Nephron (organoid): Measurements from ENCODE around the gene AGTRAP.
A peak's percentile ranks its signal among the peaks of the same experiment; 100 is the strongest.

Source experiments
- H3K27ac Mint-ChIP-seq, 3 experiments: 2 replicates each; pipeline ENCODE4 v1.8.0; 2020; ENCODE audit warnings: mixed read lengths in 3 of 3, mild to moderate bottlenecking in 2 of 3, moderate library complexity in 1 of 3
- H3K27me3 Mint-ChIP-seq: 2 replicates; pipeline ENCODE4 v1.8.0; 2021; ENCODE audit warnings: low read depth, mild to moderate bottlenecking, moderate library complexity, mixed read lengths
- H3K36me3 Mint-ChIP-seq: 2 replicates; pipeline ENCODE4 v1.8.0; 2020; ENCODE audit warnings: low read depth, mixed read lengths
- H3K4me1 Mint-ChIP-seq: 2 replicates; pipeline ENCODE4 v1.8.0; 2020; ENCODE audit warnings: mixed read lengths
- H3K4me3 Mint-ChIP-seq, 3 experiments: 2 replicates each; pipeline ENCODE4 v1.8.0; 2020; ENCODE audit warnings: mild to moderate bottlenecking in 3 of 3, mixed read lengths in 3 of 3, moderate library complexity in 2 of 3
- H3K9me3 Mint-ChIP-seq: 2 replicates; pipeline ENCODE4 v1.8.0; 2020; ENCODE audit warnings: mixed read lengths
- CTCF ChIP-seq, 3 experiments: fragments of 200-600 bp; sonication (generic); IDR thresholded peaks; one replicate each; pipeline ENCODE4 v1.5.0; 2021; ENCODE audit warnings: antibody characterized with exemption in 3 of 3; ENCODE audit not compliant: unreplicated experiment in 3 of 3

The AGTRAP gene

GRCh38 chr1:11735854-11736745 lies at the start of gene AGTRAP:
Gene AGTRAP, plus strand, starts transcription at chr1:11736136. Its CDS starts 73 bp downstream, at chr1:11736209.
- Mint-ChIP-seq H3K27me3 (no peaks in the 10 kb centered on the region), H3K36me3 (no peaks in the 10 kb centered on the region), H3K4me1 (peaks cover 27% of the 10 kb centered on the region), H3K9me3 (no peaks in the 10 kb centered on the region), H3K27ac (peak within 1 kb of the TSS; percentile 61 to 79 (median 71)), H3K4me3 (peak within 1 kb of the TSS; percentile 93 to 99 (median 95))
- no peak for TF ChIP-seq CTCF (IDR thresholded peaks at IDR 0.05; ENCODE audit: unreplicated experiment in 3 of 3)

GRCh38 chr1:11688506-11688905 lies 47.4 kb upstream of the AGTRAP start:
- Mint-ChIP-seq H3K36me3 (no peaks in the 10 kb centered on the region), H3K4me3 (peak overlapping the region in 2 of 3 experiments; percentile 36 to 42), H3K27me3 (peaks cover 53% of the 10 kb centered on the region), H3K27ac (no peak overlapping the region), H3K9me3 (no peaks in the 10 kb centered on the region), H3K4me1 (peaks cover 23% of the 10 kb centered on the region)
- no peak for TF ChIP-seq CTCF (IDR thresholded peaks at IDR 0.05; ENCODE audit: unreplicated experiment in 3 of 3)

GRCh38 chr1:11690397-11691301 lies 45.3 kb upstream of the AGTRAP start:
- peaks cover 23% of the 10 kb centered on the region for H3K4me1 Mint-ChIP-seq
- H3K27ac Mint-ChIP-seq = peak overlapping the region; percentile 20 to 96 (median 93)
- H3K4me3 Mint-ChIP-seq = peak overlapping the region; percentile 86 to 96 (median 94)
- peaks cover 58% of the 10 kb centered on the region for H3K27me3 Mint-ChIP-seq
- no peaks in the 10 kb centered on the region for H3K36me3 Mint-ChIP-seq
- no peaks in the 10 kb centered on the region for H3K9me3 Mint-ChIP-seq
- no peak for TF ChIP-seq CTCF (IDR thresholded peaks at IDR 0.05; ENCODE audit: unreplicated experiment in 3 of 3)

- Mint-ChIP-seq H3K4me3 (peak within 1 kb of the TSS; percentile 86 to 96 (median 94)), H3K4me1 (peaks cover 23% of the 10 kb centered on the region), H3K27ac (peak within 1 kb of the TSS; percentile 20 to 96 (median 93)), H3K9me3 (no peaks in the 10 kb centered on the region), H3K27me3 (peaks cover 53% of the 10 kb centered on the region), H3K36me3 (no peaks in the 10 kb centered on the region)
- TF ChIP-seq CTCF (IDR thresholded peaks at IDR 0.05; ENCODE audit: unreplicated experiment in 3 of 3) = no peak
Measured at GRCh38 chr1:11691302-11691914, 44.5 kb upstream of the AGTRAP start, which contains the start of gene DRAXIN. Gene DRAXIN, plus strand, starts transcription at chr1:11691710. Its CDS starts 14,549 bp downstream, at chr1:11706259.

GRCh38 chr1:11691928-11692711 lies 43.8 kb upstream of the AGTRAP start:
- Mint-ChIP-seq H3K4me1 (peaks cover 23% of the 10 kb centered on the region), H3K27ac (no peak overlapping the region), H3K9me3 (no peaks in the 10 kb centered on the region), H3K4me3 (peak overlapping the region; percentile 85 to 87 (median 85)), H3K36me3 (no peaks in the 10 kb centered on the region), H3K27me3 (peaks cover 53% of the 10 kb centered on the region)
- no peak for TF ChIP-seq CTCF (IDR thresholded peaks at IDR 0.05; ENCODE audit: unreplicated experiment in 3 of 3)
